HEK293 (cell line): Measurements from ENCODE around the gene DSCAML1.

Source experiments
- BCL11A ChIP-seq: fragments of 450-650 bp; formaldehyde crosslinking; IDR thresholded peaks from 2 replicates; pipeline ENCODE4 v1.5.1; 2016; ENCODE audit warnings: low read depth, missing biosample characterization, missing genetic modification characterization
- KLF16 ChIP-seq: fragments of 450-650 bp; formaldehyde crosslinking; IDR thresholded peaks from 2 replicates; pipeline ENCODE4 v1.5.1; 2017; ENCODE audit warnings: missing biosample characterization, missing genetic modification characterization
- PATZ1 ChIP-seq: fragments of 450-650 bp; formaldehyde crosslinking; IDR thresholded peaks from 2 replicates; pipeline ENCODE4 v1.5.1; 2016; ENCODE audit warnings: missing biosample characterization, missing genetic modification characterization
- YY1 ChIP-seq: fragments of 450-650 bp; formaldehyde crosslinking; IDR thresholded peaks from 2 replicates; pipeline ENCODE4 v1.5.1; 2018; ENCODE audit warnings: missing biosample characterization, missing genetic modification characterization
- ZBTB1 ChIP-seq: fragments of 450-650 bp; formaldehyde crosslinking; IDR thresholded peaks from 2 replicates; pipeline ENCODE4 v1.5.1; 2016; ENCODE audit warnings: missing biosample characterization, missing genetic modification characterization
- ZBTB10 ChIP-seq: fragments of 450-650 bp; formaldehyde crosslinking; IDR thresholded peaks from 2 replicates; pipeline ENCODE4 v1.5.1; 2016; ENCODE audit warnings: missing biosample characterization, missing genetic modification characterization
- ZNF24 ChIP-seq: fragments of 450-650 bp; formaldehyde crosslinking; IDR thresholded peaks from 2 replicates; pipeline ENCODE4 v1.5.1; 2016; ENCODE audit warnings: missing biosample characterization, missing genetic modification characterization
- ZNF623 ChIP-seq: fragments of 450-650 bp; formaldehyde crosslinking; IDR thresholded peaks from 2 replicates; pipeline ENCODE4 v1.5.1; 2016; ENCODE audit warnings: missing biosample characterization, missing genetic modification characterization
- ZNF664 ChIP-seq: fragments of 450-650 bp; formaldehyde crosslinking; IDR thresholded peaks from 2 replicates; pipeline ENCODE4 v1.5.1; 2016; ENCODE audit warnings: missing biosample characterization, missing genetic modification characterization
- TF ChIP-seq, protein P1 (sequence below): fragments of 450-650 bp; formaldehyde crosslinking; IDR thresholded peaks from 2 replicates; pipeline ENCODE4 v1.5.1; 2016; ENCODE audit warnings: missing biosample characterization, missing genetic modification characterization
- TF ChIP-seq, protein P2 (sequence below): fragments of 450-650 bp; formaldehyde crosslinking; IDR thresholded peaks from 2 replicates; pipeline ENCODE4 v1.5.1; 2016; ENCODE audit warnings: missing biosample characterization, missing genetic modification characterization, borderline replicate concordance
- TF ChIP-seq, protein P3 (sequence below): fragments of 450-650 bp; formaldehyde crosslinking; IDR thresholded peaks from 2 replicates; pipeline ENCODE4 v1.5.1; 2016; ENCODE audit warnings: missing biosample characterization, missing genetic modification characterization

DNA sequence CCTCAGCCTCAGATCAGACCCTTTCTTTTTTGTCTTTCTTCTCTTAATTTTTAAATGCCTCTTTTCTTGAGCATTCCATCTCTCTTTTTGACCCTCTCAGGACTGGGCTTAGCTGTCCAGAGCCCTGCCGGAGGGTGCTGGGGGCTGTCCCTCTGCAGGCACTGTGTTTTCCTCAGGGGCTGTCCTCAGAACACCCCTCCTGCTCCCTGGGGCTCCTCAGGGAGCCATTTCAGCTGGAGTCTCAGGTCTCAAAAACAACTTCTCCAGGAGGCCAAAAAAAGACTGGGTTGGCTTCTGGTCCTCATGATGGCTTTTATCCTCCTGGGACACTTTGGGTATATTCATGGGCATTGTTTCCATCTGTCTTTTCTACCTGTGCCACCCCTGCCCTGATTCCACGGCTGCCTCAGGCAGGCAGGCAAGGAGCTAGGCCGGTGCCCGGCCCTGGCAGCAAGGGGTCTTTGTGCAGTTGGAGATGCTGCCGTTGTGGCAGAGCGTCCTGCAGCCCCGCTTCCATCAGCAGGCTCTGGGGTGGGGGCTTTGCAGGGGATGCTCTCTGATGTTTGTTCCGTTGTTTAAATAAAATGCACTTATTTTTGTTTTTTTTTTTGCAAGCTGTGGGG lies 384.3 kb downstream of the DSCAML1 start:
- TF ChIP-seq, protein P1, sequence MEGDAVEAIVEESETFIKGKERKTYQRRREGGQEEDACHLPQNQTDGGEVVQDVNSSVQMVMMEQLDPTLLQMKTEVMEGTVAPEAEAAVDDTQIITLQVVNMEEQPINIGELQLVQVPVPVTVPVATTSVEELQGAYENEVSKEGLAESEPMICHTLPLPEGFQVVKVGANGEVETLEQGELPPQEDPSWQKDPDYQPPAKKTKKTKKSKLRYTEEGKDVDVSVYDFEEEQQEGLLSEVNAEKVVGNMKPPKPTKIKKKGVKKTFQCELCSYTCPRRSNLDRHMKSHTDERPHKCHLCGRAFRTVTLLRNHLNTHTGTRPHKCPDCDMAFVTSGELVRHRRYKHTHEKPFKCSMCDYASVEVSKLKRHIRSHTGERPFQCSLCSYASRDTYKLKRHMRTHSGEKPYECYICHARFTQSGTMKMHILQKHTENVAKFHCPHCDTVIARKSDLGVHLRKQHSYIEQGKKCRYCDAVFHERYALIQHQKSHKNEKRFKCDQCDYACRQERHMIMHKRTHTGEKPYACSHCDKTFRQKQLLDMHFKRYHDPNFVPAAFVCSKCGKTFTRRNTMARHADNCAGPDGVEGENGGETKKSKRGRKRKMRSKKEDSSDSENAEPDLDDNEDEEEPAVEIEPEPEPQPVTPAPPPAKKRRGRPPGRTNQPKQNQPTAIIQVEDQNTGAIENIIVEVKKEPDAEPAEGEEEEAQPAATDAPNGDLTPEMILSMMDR (tag by site-specific recombination) = no peak
- TF ChIP-seq, protein P2, sequence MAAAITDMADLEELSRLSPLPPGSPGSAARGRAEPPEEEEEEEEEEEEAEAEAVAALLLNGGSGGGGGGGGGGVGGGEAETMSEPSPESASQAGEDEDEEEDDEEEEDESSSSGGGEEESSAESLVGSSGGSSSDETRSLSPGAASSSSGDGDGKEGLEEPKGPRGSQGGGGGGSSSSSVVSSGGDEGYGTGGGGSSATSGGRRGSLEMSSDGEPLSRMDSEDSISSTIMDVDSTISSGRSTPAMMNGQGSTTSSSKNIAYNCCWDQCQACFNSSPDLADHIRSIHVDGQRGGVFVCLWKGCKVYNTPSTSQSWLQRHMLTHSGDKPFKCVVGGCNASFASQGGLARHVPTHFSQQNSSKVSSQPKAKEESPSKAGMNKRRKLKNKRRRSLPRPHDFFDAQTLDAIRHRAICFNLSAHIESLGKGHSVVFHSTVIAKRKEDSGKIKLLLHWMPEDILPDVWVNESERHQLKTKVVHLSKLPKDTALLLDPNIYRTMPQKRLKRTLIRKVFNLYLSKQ (tag by site-specific recombination) = no peak
- TF ChIP-seq KLF16 (tag by site-specific recombination) (no peak), BCL11A (tag by site-specific recombination) (no peak), ZBTB10 (no peak), ZNF664 (no peak), ZNF623 (tag by site-specific recombination) (no peak), YY1 (tag by site-specific recombination) (no peak), PATZ1 (tag by site-specific recombination) (no peak), ZBTB1 (tag by site-specific recombination) (no peak), ZNF24 (tag by site-specific recombination) (no peak)
- TF ChIP-seq, protein P3, sequence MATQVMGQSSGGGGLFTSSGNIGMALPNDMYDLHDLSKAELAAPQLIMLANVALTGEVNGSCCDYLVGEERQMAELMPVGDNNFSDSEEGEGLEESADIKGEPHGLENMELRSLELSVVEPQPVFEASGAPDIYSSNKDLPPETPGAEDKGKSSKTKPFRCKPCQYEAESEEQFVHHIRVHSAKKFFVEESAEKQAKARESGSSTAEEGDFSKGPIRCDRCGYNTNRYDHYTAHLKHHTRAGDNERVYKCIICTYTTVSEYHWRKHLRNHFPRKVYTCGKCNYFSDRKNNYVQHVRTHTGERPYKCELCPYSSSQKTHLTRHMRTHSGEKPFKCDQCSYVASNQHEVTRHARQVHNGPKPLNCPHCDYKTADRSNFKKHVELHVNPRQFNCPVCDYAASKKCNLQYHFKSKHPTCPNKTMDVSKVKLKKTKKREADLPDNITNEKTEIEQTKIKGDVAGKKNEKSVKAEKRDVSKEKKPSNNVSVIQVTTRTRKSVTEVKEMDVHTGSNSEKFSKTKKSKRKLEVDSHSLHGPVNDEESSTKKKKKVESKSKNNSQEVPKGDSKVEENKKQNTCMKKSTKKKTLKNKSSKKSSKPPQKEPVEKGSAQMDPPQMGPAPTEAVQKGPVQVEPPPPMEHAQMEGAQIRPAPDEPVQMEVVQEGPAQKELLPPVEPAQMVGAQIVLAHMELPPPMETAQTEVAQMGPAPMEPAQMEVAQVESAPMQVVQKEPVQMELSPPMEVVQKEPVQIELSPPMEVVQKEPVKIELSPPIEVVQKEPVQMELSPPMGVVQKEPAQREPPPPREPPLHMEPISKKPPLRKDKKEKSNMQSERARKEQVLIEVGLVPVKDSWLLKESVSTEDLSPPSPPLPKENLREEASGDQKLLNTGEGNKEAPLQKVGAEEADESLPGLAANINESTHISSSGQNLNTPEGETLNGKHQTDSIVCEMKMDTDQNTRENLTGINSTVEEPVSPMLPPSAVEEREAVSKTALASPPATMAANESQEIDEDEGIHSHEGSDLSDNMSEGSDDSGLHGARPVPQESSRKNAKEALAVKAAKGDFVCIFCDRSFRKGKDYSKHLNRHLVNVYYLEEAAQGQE (tag by site-specific recombination) = no peak
